Astrocyte (in vitro differentiated cells and primary cell): ENCODE results near the gene MYO1F.
"Not testable (repeated sequence)": the region's sequence is repeated elsewhere in the genome, so short reads cannot be mapped to it uniquely, and the experiment has no call there.

Experiments
- CTCF ChIP-seq: IDR thresholded peaks from 2 replicates; pipeline ENCODE4 v1.5.1; 2011; ENCODE audit warnings: low read depth, mild to moderate bottlenecking, inconsistent platforms, low read length, moderate library complexity; ENCODE audit not compliant: insufficient read depth
- EZH2 ChIP-seq: IDR thresholded peaks from 2 replicates; pipeline ENCODE4 v1.6.1; 2012; ENCODE audit warnings: mild to moderate bottlenecking, low read length, inconsistent platforms; ENCODE audit not compliant: insufficient read depth

DNA sequence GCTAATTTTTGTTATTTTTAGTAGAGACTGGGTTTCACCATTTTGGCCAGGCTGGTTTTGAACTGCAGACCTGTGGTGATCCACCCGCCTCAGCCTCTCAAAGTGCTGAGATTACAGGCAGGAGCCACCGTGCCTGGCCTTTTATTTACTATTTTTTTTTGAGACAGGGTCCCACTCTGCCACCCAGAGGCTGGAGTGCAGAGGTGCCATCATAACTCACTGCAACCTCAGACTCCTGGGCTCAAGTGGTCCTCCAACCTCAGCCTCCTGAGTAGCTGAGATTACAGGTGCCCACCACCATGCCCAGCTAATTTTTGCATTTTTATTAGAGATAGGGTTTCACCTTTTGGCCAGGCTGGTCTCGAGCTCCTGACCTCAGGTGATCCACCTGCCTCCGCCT is 45.6 kb upstream of the MYO1F start:
- TF ChIP-seq EZH2, CTCF: not testable (repeated sequence)
